NCI-H2171 (cell line): ENCODE results near the gene FTCD.
"Not testable (repeated sequence)": the region's sequence is repeated elsewhere in the genome, so short reads cannot be mapped to it uniquely, and the experiment has no call there.

Experiments
- DNase-seq: peaks from one replicate; lab custom pipeline; 2025; lab: John Stamatoyannopoulos, UW

The FTCD gene

GRCh38 chr21:46111857-46112724, 43.3 kb downstream of the FTCD start:
- DNase-seq: no peak

GRCh38 chr21:46111193-46111571, 44.2 kb downstream of the FTCD start:
- DNase-seq: no peak

GRCh38 chr21:46110499-46111192, 44.7 kb downstream of the FTCD start:
- DNase-seq: no peak

- DNase-seq: no peak
Observed at GRCh38 chr21:46109313-46110221, 45.8 kb downstream of the FTCD start.

- no peak for DNase-seq
Observed at GRCh38 chr21:46108827-46109312, 46.5 kb downstream of the FTCD start.

GRCh38 chr21:46107376-46107775, 48.0 kb downstream of the FTCD start:
- not testable (repeated sequence) for DNase-seq

GRCh38 chr21:46104104-46104503, 51.3 kb downstream of the FTCD start:
- DNase-seq: no peak

GRCh38 chr21:46100906-46101305, 54.5 kb downstream of the FTCD start:
- DNase-seq: no peak

GRCh38 chr21:46100426-46100825, 55.0 kb downstream of the FTCD start:
- DNase-seq: no peak

GRCh38 chr21:46100020-46100419, 55.4 kb downstream of the FTCD start:
- DNase-seq: no peak

- DNase-seq: no peak
Observed at GRCh38 chr21:46099476-46099875, 55.9 kb downstream of the FTCD start.

- DNase-seq: no peak
Observed at GRCh38 chr21:46098303-46099141, 56.9 kb downstream of the FTCD start.

- DNase-seq: peak; percentile 37
Observed at GRCh38 chr21:46097336-46098293, 57.8 kb downstream of the FTCD start, which contains the start of gene COL6A2. Gene COL6A2 (plus strand): TSS chr21:46098112.

- DNase-seq: no peak
Observed at GRCh38 chr21:46096596-46097335, 58.6 kb downstream of the FTCD start.

- DNase-seq: no peak
Observed at GRCh38 chr21:46095814-46096595, 59.4 kb downstream of the FTCD start.

GRCh38 chr21:46095083-46095719, 60.2 kb downstream of the FTCD start:
- DNase-seq: no peak

GRCh38 chr21:46094401-46095082, 60.8 kb downstream of the FTCD start:
- no peak for DNase-seq
